Hematopoietic multipotent progenitor cell (in vitro differentiated cells): ENCODE data around the gene VSX2. TPM values are rescaled to one million over a fixed set of nuclear protein-coding genes. Genes with fewer than 3 reads are reported as not detected.
A peak's percentile ranks its signal among the peaks of the same experiment; 100 is the strongest.

Source experiments
- DNase-seq, 3 donors: peaks; one replicate each; pipeline ENCODE4 v3.0.0-alpha.2; 2011 to 2015; ENCODE audit warnings: low read depth in 2 of 3, low spot score in 2 of 3
- total RNA-seq: library from RNA; depleted of rRNA; stranded (reverse); fragments of >200 nt; gene quantifications from one replicate; pipeline ENCODE4 v1.2.3, GENCODE V29; 2012

The VSX2 gene
- total RNA-seq: under 0.01 TPM

DNA sequence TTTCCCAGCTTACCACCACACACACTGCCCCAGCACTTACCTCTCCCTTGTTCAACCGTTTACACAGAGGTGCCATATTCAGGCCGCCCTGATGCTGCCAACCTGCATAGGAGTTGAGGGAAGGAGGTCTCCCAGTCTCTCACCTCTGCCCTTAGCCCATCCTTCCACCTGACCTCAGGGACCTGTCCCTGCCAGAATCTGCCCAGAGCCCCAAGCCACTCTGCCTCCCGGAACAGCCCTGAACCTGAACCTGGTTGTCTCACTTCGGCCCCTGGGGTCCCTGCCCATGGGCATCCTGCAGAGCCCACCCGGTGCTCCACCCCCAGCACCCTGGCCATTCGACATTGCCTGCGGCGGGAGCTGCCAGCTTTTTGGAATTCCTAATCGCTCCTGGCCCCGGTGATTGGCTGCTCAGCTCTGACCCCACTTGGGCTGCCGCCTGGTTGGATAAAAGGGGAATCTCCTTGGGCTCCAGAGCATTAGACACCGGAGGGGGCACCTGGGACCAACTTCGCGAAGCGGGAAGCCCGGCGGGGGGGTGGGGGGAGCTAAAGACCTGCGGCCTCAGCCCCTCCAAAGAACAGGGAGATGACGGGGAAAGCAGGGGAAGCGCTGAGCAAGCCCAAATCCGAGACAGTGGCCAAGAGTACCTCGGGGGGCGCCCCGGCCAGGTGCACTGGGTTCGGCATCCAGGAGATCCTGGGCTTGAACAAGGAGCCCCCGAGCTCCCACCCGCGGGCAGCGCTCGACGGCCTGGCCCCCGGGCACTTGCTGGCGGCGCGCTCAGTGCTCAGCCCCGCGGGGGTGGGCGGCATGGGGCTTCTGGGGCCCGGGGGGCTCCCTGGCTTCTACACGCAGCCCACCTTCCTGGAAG, at the start of gene VSX2:
Gene VSX2, plus strand, starts transcription at position 476 of the 874 bp plus-strand sequence. Its CDS starts 113 bp downstream, at position 589.
- no peak for DNase-seq

- no peak for DNase-seq
Observed at GRCh38 chr14:74190927-74191575, 48.2 kb upstream of the VSX2 start.

- DNase-seq: no peak
Observed at GRCh38 chr14:74194506-74195274, 44.6 kb upstream of the VSX2 start.

DNA sequence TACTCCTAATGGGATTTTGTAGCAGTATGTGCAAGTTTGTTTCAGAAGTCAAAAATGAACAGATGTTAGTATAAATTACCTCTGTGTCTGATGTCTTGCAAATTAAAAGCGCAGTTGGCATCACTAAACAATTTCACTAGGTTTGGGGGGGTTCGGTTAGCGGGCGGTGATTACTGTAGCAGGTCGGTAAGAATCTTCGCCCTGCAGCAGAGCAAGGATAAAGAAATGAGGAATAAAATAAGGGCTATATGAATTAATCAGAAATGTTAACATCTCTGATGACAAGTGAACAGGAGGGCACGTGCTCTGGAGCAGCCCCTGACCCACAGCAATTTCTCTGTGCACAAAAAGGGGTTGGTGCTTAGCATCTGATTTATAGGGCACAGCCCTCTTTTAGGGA, 43.6 kb upstream of the VSX2 start:
- no peak for DNase-seq

GRCh38 chr14:74198441-74199234, 40.6 kb upstream of the VSX2 start:
- DNase-seq: no peak

DNA sequence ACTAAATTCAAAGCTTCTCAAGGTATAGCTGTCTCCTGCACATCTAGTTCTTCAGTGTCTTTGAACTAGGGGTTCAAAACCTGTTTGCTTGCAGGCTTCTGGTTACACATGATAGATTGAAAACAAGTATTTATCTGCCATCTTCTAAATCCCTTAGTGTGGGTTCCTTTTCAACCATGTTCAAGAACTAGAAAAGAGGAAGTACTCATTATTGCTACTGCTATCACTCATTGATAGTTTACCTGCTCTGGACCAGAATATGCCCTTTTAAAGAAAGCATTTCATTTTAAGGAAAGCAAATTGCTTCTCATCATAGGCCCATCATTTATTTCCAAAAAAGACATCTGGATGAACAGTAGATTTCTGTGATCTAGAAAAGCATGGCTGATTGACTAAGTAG, 37.1 kb upstream of the VSX2 start:
- no peak for DNase-seq

GRCh38 chr14:74203639-74204038, 35.6 kb upstream of the VSX2 start:
- no peak for DNase-seq

- no peak for DNase-seq
Observed at GRCh38 chr14:74204491-74204890, 34.8 kb upstream of the VSX2 start.

- DNase-seq: no peak
Observed at GRCh38 chr14:74205882-74206281, 33.4 kb upstream of the VSX2 start.

DNA sequence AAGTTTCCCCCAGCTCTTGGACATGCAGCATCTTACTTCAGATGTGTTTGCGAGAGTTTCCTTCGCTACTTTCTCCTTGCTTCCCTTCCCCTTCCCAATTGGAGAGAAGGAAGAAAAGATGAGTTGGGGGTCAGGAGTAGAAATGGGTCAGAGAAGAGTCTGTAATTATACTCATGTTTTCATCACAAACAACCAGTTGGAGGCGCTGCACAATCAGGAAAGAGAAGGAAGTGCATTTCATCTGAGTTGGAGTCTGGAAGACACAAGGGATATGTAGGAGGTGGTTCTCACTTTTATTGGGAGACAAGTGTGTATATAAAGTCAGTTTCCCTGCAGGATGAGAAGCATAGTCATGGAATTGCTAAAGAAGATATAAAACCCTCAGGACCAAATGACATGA, 31.3 kb upstream of the VSX2 start:
- DNase-seq: peak in 1 of 3 donors; percentile 11

DNA sequence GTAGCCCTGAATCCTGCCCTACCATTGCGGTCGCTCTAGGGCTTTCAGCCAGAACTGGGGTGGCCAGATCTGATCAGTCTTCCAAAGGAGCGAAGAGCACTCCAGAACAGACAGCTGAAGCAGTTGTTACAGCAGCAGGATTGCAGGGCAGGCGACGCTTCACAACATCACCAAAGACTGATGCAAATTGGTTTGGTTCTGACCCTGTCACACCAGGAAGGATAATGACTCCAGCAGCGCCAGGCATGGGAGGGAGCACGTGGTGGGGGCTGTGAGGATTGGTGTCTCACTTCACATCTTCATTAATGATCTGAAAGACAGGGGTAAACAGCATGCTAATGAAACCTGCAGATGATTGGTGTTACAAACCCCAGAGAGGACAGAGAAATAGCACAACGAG, 30.6 kb upstream of the VSX2 start:
- DNase-seq: no peak

DNA sequence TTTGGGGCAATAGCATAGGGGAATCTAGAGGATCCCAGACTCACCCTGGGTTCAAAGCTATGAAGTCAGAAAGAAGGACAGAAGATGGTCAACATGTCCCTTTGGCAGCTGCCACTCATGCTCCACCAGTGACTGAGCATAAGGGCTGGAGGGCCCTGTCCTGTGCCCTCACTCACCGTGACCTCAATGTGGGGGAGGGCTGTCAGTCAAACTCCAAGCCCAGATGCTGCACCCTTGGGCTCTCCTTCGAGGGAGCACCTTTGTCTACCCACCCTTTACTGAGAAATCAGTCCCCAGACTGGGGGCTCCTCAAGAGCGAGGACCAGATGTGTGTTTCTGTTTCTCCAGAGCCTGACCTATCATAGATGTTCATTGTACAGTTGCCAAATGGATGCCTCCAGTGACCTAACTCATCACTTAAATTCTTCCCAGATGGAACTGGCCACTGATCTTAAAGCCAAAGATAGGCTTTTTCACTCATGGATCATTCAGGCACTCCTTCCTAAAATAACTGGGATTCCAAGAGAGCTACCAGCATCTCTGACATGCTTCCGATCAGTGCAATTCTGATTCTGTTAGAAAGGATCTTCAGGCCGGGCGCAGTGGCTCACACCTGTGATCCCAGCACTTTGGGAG, 27.2 kb upstream of the VSX2 start:
- DNase-seq: no peak

DNA sequence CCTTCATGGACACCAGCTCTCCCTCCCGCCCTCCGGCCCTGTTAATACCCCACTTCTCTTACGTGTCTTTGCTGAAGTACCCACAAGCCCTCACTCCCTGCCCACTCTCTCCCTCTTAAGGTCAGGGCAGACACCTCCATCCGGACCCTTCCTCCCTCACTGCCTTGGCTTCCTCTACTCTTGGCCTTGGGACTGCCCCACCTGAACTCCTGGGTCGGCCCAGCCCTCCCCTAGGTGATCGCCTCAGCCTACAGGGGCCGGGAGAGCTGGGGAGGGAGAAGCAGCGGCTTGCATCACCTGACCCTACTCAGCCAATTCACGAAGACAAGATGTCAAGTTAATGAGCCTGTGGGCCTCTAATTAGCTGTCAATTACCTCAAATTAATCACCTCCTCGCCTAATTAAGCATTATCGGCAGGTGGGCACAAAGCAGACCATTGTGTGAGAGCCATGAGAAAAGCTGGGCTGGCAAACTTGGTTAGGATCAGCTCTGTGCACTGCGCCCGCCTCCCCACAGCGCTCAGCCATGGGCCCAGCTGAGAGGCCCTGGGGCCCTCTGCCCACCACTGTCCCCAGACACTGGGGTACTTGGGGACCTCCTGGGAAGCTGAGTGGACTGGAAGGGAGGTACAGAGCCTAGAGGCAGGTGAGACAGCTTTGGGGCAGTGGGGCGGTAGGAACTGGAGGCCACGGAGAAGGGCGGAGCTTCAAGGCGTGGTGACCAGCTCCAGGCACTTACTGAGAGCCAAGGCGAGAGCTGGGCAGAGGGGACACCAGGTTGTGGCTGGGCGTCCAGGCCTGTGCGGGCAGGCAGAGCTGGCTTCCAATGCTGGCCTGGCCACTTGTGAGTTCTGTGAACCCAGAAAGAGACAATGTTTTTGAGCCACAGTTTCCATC, 25.1 kb upstream of the VSX2 start:
- no peak for DNase-seq

DNA sequence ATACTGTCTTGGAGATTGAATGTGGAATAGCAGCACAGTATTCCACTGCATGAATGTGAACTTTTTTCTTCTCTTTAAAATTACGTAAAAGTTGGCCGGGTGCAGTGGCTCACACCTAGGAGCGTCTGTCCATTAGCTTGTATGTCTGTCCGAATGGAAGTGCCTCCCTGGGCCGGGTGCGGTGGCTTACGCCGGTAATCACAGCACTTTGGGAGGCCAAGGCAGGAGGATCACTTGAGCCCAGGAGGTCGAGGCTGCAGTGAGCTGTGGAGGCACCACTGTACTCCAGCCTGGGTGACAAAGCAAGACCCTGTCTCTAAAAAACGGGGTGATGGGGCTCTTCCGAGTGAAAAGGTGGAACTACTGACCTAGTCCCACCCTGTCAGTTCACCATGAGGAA, 22.6 kb upstream of the VSX2 start:
- DNase-seq: no peak

DNA sequence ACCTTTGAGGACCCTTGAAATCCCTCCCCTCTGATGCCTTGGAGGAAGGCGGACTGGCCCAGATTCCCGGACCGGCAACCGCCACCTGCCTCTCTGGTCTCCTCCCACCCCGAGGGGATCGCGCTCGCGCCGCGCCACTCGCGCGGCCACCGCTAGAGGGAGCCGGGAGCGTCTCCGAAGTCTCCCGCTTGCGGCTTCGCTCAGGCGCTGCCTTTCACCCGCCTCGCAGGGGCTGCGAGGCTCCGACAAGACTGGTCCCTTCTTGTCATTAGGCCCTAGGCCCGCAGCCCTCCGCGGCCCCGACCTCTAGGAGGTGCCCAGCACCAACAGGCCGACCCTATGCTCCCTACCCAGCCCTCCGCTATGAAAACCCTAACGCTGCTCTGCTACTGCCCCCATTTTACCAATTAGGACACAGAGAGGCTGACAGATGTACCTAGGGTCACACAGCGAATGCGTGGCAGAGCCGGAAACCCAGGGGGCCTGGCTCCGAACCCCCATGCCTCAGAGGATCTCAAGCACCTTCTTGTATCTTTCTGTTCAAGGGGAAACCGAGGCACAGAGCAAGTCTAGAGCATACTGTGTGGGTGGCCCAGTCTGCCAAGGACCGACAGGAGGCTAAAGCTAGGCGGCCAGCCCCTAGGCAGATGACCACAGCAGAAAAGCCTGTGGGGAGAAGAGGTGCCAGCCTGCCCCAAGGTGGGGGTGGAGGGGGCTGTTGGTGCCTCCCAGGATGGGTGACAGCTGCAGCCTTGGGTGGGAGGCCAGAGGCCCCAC, 21.4 kb upstream of the VSX2 start:
- DNase-seq: peak; percentile 54 to 77 (median 72)

- DNase-seq: no peak
Observed at GRCh38 chr14:74218462-74218861, 20.8 kb upstream of the VSX2 start.

GRCh38 chr14:74219277-74220205, 19.7 kb upstream of the VSX2 start:
- DNase-seq: no peak
